ENCODE measurements around the gene EXOC2.

EXOC2 gene

GRCh38 chr6:692858-693722 lies at the start of gene EXOC2:
Gene EXOC2 (minus strand): TSS chr6:693139. CDS start chr6:637818, 55,321 bp downstream.
- DNase-seq (ENCODE audit: low spot score): peak; percentile 69

GRCh38 chr6:741410-742339 lies 48.7 kb upstream of the EXOC2 start:
- DNase-seq (ENCODE audit: low spot score): no peak

GRCh38 chr6:736657-737446 lies 43.9 kb upstream of the EXOC2 start:
- peak; percentile 26 for DNase-seq (ENCODE audit: low spot score)

- no peak for DNase-seq (ENCODE audit: low spot score)
These were observed 40.7 kb upstream of the EXOC2 start for GRCh38 chr6:733431-734219.

- no peak for DNase-seq (ENCODE audit: low spot score)
These were observed 39.0 kb upstream of the EXOC2 start for GRCh38 chr6:731924-732323.

- no peak for DNase-seq (ENCODE audit: low spot score)
These were observed 36.8 kb upstream of the EXOC2 start for GRCh38 chr6:729606-730320.

GRCh38 chr6:727856-728255 lies 34.9 kb upstream of the EXOC2 start:
- no peak for DNase-seq (ENCODE audit: low spot score)

- peak; percentile 79 for DNase-seq (ENCODE audit: low spot score)
These were observed 30.6 kb upstream of the EXOC2 start for GRCh38 chr6:723540-723939.

- no peak for DNase-seq (ENCODE audit: low spot score)
These were observed 29.7 kb upstream of the EXOC2 start for GRCh38 chr6:722608-723007.

- DNase-seq (ENCODE audit: low spot score): peak; percentile 95
These were observed 29.2 kb upstream of the EXOC2 start for GRCh38 chr6:722077-722524.

GRCh38 chr6:718345-718744 lies 25.4 kb upstream of the EXOC2 start:
- DNase-seq (ENCODE audit: low spot score): no peak

GRCh38 chr6:717135-717534 lies 24.2 kb upstream of the EXOC2 start:
- DNase-seq (ENCODE audit: low spot score): no peak

GRCh38 chr6:715709-716491 lies 23.0 kb upstream of the EXOC2 start:
- no peak for DNase-seq (ENCODE audit: low spot score)

- DNase-seq (ENCODE audit: low spot score): no peak
These were observed 21.2 kb upstream of the EXOC2 start for GRCh38 chr6:714100-714499.

GRCh38 chr6:713351-713750 lies 20.4 kb upstream of the EXOC2 start:
- no peak for DNase-seq (ENCODE audit: low spot score)

GRCh38 chr6:712805-713204 lies 19.9 kb upstream of the EXOC2 start:
- DNase-seq (ENCODE audit: low spot score): no peak

GRCh38 chr6:711925-712324 lies 19.0 kb upstream of the EXOC2 start:
- DNase-seq (ENCODE audit: low spot score): no peak

GRCh38 chr6:710601-711571 lies 17.9 kb upstream of the EXOC2 start:
- DNase-seq (ENCODE audit: low spot score): no peak

Measured in COLO829 (cell line).